HepG2 (cell line): Measurements from ENCODE around the gene ALAS2. TPM values are rescaled to one million over a fixed set of nuclear protein-coding genes. Genes with fewer than 3 reads are reported as not detected.

Experiments
- ATAC-seq: fragments of 200-7000 bp; cut with Tn5 transposase; 3 replicates; pipeline ENCODE4 v1.9.1; 2020; ENCODE audit warnings: mild to moderate bottlenecking, moderate library complexity
- BruUV-seq: library from RNA; stranded (reverse); fragments of 400-500 nt; replicated peaks from 2 replicates; lab custom pipeline; 2021; lab: Mats Ljungman, UMichigan
- CTCF ChIA-PET: fragments of 300-600 bp; formaldehyde crosslinking; extraction: SDS; loops from one replicate; lab custom pipeline; 2021; ENCODE audit warnings: low total read pairs, inconsistent platforms, low intra/inter-chr PET ratio; lab: Yijun Ruan, JAX
- POLR2A ChIA-PET: fragments of 350-600 bp; sonication (Branson Sonifier 250); formaldehyde crosslinking; loops from one replicate; lab custom pipeline; 2020; ENCODE audit warnings: antibody characterized with exemption, inconsistent platforms; lab: Yijun Ruan, JAX
- DNase-seq: peaks from one replicate; pipeline ENCODE4 v3.0.0-alpha.2; 2015; ENCODE audit warnings: low spot score
- FAIRE-seq: peaks from 3 replicates; lab custom pipeline; 2011; peaks lifted over from hg19 to GRCh38; lab: Jason Lieb, UNC
- H2AFZ ChIP-seq: one replicate; pipeline ENCODE4 v1.6.1; 2011; ENCODE audit warnings: low read length, inconsistent platforms
- H3K27ac ChIP-seq: fragments of 300-600 bp; 3 replicates; pipeline ENCODE4 v1.8.0; 2011; ENCODE audit warnings: mixed run types, mild to moderate bottlenecking, mixed read lengths, low read length, inconsistent platforms; ENCODE audit not compliant: insufficient read depth; ENCODE audit errors: extremely low read length
- H3K27me3 ChIP-seq, 2 experiments: fragments of 200-600 bp in 1 of 2; 2 replicates in 1 of 2; 3 replicates in 1 of 2; pipeline versions ENCODE4 v1.6.0 to v1.8.0; 2011; ENCODE audit warnings: low read length in 2 of 2, mild to moderate bottlenecking in 2 of 2, moderate library complexity in 2 of 2, inconsistent platforms in 1 of 2; ENCODE audit not compliant: insufficient read depth in 2 of 2, control insufficient read depth in 1 of 2
- H3K36me3 ChIP-seq, 2 experiments: fragments of 200-600 bp in 1 of 2; replicated peaks in 1 of 2; 2 replicates in 1 of 2; 3 replicates in 1 of 2; pipeline versions ENCODE4 v1.5.1 to v1.8.0; 2011; ENCODE audit warnings: low read length in 2 of 2, inconsistent platforms in 1 of 2; ENCODE audit not compliant: insufficient read depth in 2 of 2, control insufficient read depth in 1 of 2
- H3K4me1 ChIP-seq: 2 replicates; pipeline ENCODE4 v1.5.1; 2012; ENCODE audit warnings: low read length, inconsistent platforms; ENCODE audit not compliant: insufficient read depth
- H3K4me2 ChIP-seq: 2 replicates; pipeline ENCODE4 v1.6.0; 2011; ENCODE audit warnings: low read depth, low read length, inconsistent platforms
- H3K4me3 ChIP-seq, 3 experiments: fragments of 200-600 bp in 1 of 3; sonication (generic), shearing (Covaris generic) in 1 of 3; replicated peaks in 1 of 3; 2 replicates each; pipeline ENCODE4 v1.5.1; 2011 to 2016; ENCODE audit warnings: low read length in 3 of 3, inconsistent platforms in 2 of 3, low read depth in 2 of 3, mild to moderate bottlenecking in 2 of 3, control low read depth in 1 of 3, mixed read lengths in 1 of 3; ENCODE audit not compliant: insufficient read depth in 1 of 3
- H3K79me2 ChIP-seq: one replicate; pipeline ENCODE4 v1.6.1; 2011; ENCODE audit warnings: low read length, inconsistent platforms; ENCODE audit not compliant: insufficient read depth
- H3K9ac ChIP-seq: 2 replicates; pipeline ENCODE4 v1.6.0; 2011; ENCODE audit warnings: mild to moderate bottlenecking, low read depth, low read length, inconsistent platforms; ENCODE audit not compliant: insufficient read depth
- H3K9me3 ChIP-seq: 2 replicates; pipeline ENCODE4 v1.5.1; 2012; ENCODE audit warnings: mild to moderate bottlenecking, low read length
- H4K20me1 ChIP-seq: 2 replicates; pipeline ENCODE4 v1.6.0; 2011; ENCODE audit warnings: inconsistent platforms, mild to moderate bottlenecking, low read length, moderate library complexity; ENCODE audit not compliant: insufficient read depth
- ISX ChIP-seq: sonication (generic); formaldehyde crosslinking; conservative IDR thresholded peaks from 2 replicates; pipeline ENCODE4 v1.5.0; 2020; ENCODE audit warnings: missing genetic modification reagents
- REPIN1 ChIP-seq: sonication (generic); formaldehyde crosslinking; IDR thresholded peaks from 2 replicates; pipeline ENCODE4 v1.8.0; 2022; ENCODE audit warnings: missing genetic modification reagents, low read depth, mild to moderate bottlenecking, borderline replicate concordance
- ZNF615 ChIP-seq: sonication (generic); formaldehyde crosslinking; IDR thresholded peaks from 2 replicates; pipeline ENCODE4 v1.5.0; 2020; ENCODE audit warnings: mild to moderate bottlenecking, missing genetic modification reagents, borderline replicate concordance
- ZNF792 ChIP-seq: IDR thresholded peaks from 2 replicates; pipeline ENCODE4 v1.6.1; 2016
- whole genome bisulfite sequencing: methylation state at CpG from one replicate; pipeline ENCODE4 v1.1.6; 2017; ENCODE audit warnings: low lambda C conversion rate; 5-methylcytosine and 5-hydroxymethylcytosine counted together
- in situ Hi-C: cut with HindIII; loops from 2 replicates; pipeline ENCODE4 v1.10.0; 2017; ENCODE audit warnings: low pct_unique_long_range_greater_than_20kb; ENCODE audit not compliant: extremely low pct_ligation_motif_present
- intact Hi-C: fragments of 100-400 bp; cut with micrococcal nuclease; formaldehyde crosslinking; loops from one replicate; pipeline ENCODE4 v1.10.0; 2022; ENCODE audit not compliant: unreplicated experiment
- polyA plus RNA-seq, 8 experiments: library from polyadenylated mRNA; depleted of rRNA in 3 of 8; stranded (reverse) in 7 of 8; unstranded in 1 of 8; fragments of >200 nt; fragmentation: Illumina TruSeq in 4 of 8; extraction: Trizol in 4 of 8; gene quantifications; 2 replicates each; pipeline versions ENCODE4 v1.2.1 to v1.2.3, GENCODE V29; 2011 to 2016; ENCODE audit warnings: low read depth in 4 of 8, missing spikeins in 1 of 8, mixed read lengths in 1 of 8; ENCODE audit not compliant: insufficient read depth in 1 of 8
- total RNA-seq, 5 experiments: library from RNA; depleted of rRNA; stranded (reverse); fragments of >200 nt; fragmentation: Illumina TruSeq; extraction: Trizol; gene quantifications; 2 replicates each; pipeline ENCODE4 v1.2.3, GENCODE V29; 2016; ENCODE audit warnings: low read depth in 1 of 5

The ALAS2 gene
- total and polyA plus RNA-seq, 2 of the 13 experiments (the other 11 are each of a cell fraction or from before 2014, with no cell fraction given): not detected

DNA sequence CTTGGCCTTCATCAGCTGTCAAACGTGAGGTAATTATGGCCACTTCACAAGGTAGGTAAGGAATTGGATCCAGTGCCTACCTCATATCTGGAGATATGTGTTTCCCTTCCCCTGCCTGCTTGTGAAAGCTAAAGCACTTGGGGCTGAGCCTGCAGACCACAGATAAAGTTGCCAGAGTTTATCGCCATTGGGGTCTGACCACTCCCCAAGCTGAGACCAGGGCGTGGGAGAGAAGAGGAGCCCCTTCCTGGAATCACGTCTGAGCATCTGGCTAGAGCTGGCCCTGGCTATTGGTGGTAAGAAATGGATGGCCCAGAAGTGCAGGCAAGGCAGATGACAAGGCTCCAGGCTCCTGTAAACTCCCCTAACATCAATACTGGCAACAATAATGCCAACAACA, 2.7 kb downstream of the ALAS2 start:
- FAIRE-seq (no peak), DNase-seq (no peak)
- no peak overlapping the region for H3K4me2 ChIP-seq

DNA sequence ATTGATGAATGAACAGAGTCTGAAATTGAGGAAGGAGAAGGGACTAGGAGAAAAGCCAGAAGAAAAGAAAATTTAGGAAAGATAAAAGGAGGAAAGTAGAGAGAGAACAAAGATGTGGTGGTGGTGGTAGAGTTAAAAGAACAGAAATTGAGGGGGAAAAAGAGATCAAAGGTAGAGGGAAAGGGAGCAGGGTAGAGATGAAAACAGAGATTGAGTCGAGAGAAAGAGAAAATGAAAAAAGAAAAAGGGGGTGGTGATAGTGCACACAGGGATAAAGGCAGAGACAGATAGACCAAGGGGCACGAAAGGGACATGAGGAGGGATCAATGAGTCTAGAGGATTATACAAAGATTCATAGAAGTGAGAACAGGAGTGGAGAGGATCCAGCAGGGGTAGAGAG, 3.9 kb downstream of the ALAS2 start:
- Histone ChIP-seq H3K4me1 (no peaks in the 10 kb centered on the region), H3K27ac (no peak overlapping the region), H3K4me2 (no peak overlapping the region), H3K9ac (no peak overlapping the region), H3K4me3 (no peak overlapping the region), H3K9me3 (no peaks in the 10 kb centered on the region), H3K36me3 (no peaks in the 10 kb centered on the region), H3K27me3 (no peaks in the 10 kb centered on the region), H3K79me2 (no peaks in the 10 kb centered on the region), H2AFZ (no peak overlapping the region), H4K20me1 (no peaks in the 10 kb centered on the region)
- FAIRE-seq (no peak), ATAC-seq (no peak), DNase-seq (no peak)
- CTCF ChIA-PET: no interaction called here
- BruUV-seq: no TSS peak
- POLR2A ChIA-PET: no interaction called here
- WGBS: 27% methylated on average over 2 of the region's 2 CpGs
- in situ Hi-C loops: no loop called here
- intact Hi-C loops: no loop called here
- TF ChIP-seq ZNF792 (CRISPR knock-in tag): no peak
- TF ChIP-seq REPIN1 (CRISPR knock-in tag): no peak
- TF ChIP-seq ZNF615 (CRISPR knock-in tag): no peak

More for the DNA sequence above, 2.7 kb downstream of the ALAS2 start:
- no peak overlapping the region for H3K9ac ChIP-seq
- no peak for TF ChIP-seq ISX
- H3K9me3 ChIP-seq: no peaks in the 10 kb centered on the region
- in situ Hi-C loops (no loop called here), intact Hi-C loops (no loop called here)
- no peaks in the 10 kb centered on the region for H3K36me3 ChIP-seq
- ChIA-PET POLR2A (no interaction called here), CTCF (no interaction called here)
- H3K79me2 ChIP-seq: no peaks in the 10 kb centered on the region
- peaks cover 5% of the 10 kb centered on the region; the same call in 1 of the 2 replicates for H3K4me1 ChIP-seq
- no peaks in the 10 kb centered on the region for H4K20me1 ChIP-seq
- H3K27ac ChIP-seq: no peak overlapping the region
- no TSS peak for BruUV-seq
- WGBS: 0% methylated on average over 2 of the region's 4 CpGs
- no peak overlapping the region for H3K4me3 ChIP-seq
- ATAC-seq: no peak
- H2AFZ ChIP-seq: no peak overlapping the region
- no peaks in the 10 kb centered on the region for H3K27me3 ChIP-seq
